ENCODE results near the gene ETV5.

The ETV5 gene

GRCh38 chr3:186109897-186110803 lies 1.3 kb upstream of the ETV5 start:
- no peak for ATAC-seq
- TF ChIP-seq ZFP3 (CRISPR knock-in tag; IDR thresholded peaks at IDR 0.05) = no peak
- TF ChIP-seq RARB (CRISPR knock-in tag; IDR thresholded peaks at IDR 0.05) = no peak
- TF ChIP-seq ZFP30 (CRISPR knock-in tag; IDR thresholded peaks at IDR 0.05) = no peak
- no peak for TF ChIP-seq PPARA (CRISPR knock-in tag; IDR thresholded peaks at IDR 0.05; ENCODE audit: borderline replicate concordance)
- TF ChIP-seq CSRNP3 (CRISPR knock-in tag; IDR thresholded peaks at IDR 0.05) = no peak
- TF ChIP-seq ZC3H10 (CRISPR knock-in tag; IDR thresholded peaks at IDR 0.05) = no peak
- no peak for TF ChIP-seq GLIS3 (CRISPR knock-in tag; IDR thresholded peaks at IDR 0.05)
- TF ChIP-seq, protein P1, sequence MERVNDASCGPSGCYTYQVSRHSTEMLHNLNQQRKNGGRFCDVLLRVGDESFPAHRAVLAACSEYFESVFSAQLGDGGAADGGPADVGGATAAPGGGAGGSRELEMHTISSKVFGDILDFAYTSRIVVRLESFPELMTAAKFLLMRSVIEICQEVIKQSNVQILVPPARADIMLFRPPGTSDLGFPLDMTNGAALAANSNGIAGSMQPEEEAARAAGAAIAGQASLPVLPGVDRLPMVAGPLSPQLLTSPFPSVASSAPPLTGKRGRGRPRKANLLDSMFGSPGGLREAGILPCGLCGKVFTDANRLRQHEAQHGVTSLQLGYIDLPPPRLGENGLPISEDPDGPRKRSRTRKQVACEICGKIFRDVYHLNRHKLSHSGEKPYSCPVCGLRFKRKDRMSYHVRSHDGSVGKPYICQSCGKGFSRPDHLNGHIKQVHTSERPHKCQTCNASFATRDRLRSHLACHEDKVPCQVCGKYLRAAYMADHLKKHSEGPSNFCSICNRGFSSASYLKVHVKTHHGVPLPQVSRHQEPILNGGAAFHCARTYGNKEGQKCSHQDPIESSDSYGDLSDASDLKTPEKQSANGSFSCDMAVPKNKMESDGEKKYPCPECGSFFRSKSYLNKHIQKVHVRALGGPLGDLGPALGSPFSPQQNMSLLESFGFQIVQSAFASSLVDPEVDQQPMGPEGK (CRISPR knock-in tag; IDR thresholded peaks at IDR 0.05; ENCODE audit: borderline replicate concordance) = no peak
- TF ChIP-seq ARNTL (CRISPR knock-in tag; IDR thresholded peaks at IDR 0.05; ENCODE audit: borderline replicate concordance, low read depth) = no peak
- TF ChIP-seq CSDC2 (CRISPR knock-in tag; IDR thresholded peaks at IDR 0.05) = no peak
- no peak for TF ChIP-seq ZNF8 (CRISPR knock-in tag; IDR thresholded peaks at IDR 0.05)

DNA sequence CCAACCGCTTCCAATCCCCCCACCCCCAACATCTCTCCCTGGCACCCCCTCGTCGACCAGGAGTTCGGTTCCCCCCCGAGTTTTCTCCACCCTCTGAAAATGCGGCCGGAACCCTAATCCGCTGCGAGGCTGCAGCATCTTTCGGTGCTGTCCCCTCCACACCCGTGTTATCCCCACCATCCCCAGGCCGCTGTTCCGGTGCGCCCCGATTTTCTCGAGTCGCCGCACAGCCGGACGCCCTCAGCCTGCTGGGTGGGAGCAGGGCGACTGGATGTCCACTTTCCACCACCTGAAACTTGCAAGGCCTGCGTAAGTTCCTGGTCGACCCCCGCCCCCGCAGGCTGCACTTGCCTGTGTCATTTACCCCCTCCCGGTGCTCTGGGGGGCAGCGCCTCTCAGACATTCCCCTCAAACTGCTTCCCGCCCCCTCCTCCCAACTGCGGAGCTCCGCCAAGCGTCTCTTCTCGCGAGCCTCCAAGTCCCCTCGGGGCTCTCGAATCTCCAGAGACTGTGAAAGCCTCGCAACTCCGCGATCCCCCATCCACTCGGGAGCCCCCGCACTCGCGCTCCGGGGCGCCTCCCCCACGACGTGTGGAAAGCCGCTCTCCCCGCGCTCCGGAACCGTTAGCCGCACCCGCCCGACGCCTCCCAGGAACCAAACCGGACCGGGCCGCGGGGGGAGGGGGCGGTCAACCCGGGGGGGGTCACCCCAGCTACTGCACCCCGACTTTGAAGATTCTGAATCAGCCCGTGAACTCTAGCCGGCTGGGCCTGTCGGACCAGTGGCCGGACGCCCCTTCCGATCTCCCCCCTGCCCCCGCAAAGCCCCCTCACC lies 566 bp downstream of the ETV5 start:
- TF ChIP-seq, protein P1 (CRISPR knock-in tag; IDR thresholded peaks at IDR 0.05; ENCODE audit: borderline replicate concordance) = peak; percentile 92
- TF ChIP-seq ZNF70 (CRISPR knock-in tag; IDR thresholded peaks at IDR 0.05) = no peak
- ATAC-seq = peak; percentile 52

- peak; percentile 48 for ATAC-seq
- no peak for TF ChIP-seq BACH2 (CRISPR knock-in tag; IDR thresholded peaks at IDR 0.05; ENCODE audit: borderline replicate concordance)
- TF ChIP-seq, protein P1 (CRISPR knock-in tag; IDR thresholded peaks at IDR 0.05; ENCODE audit: borderline replicate concordance) = peak; percentile 97; the same call in 1 of the 2 replicates
- no peak for TF ChIP-seq ZFP30 (CRISPR knock-in tag; IDR thresholded peaks at IDR 0.05)
Measured at GRCh38 chr3:186107215-186108105, 1.4 kb downstream of the ETV5 start.

GRCh38 chr3:186105543-186105942 lies 3.3 kb downstream of the ETV5 start:
- no peak for ATAC-seq
- TF ChIP-seq CSRNP3 (CRISPR knock-in tag; IDR thresholded peaks at IDR 0.05) = no peak
- TF ChIP-seq, protein P1 (CRISPR knock-in tag; IDR thresholded peaks at IDR 0.05; ENCODE audit: borderline replicate concordance) = no peak
- no peak for TF ChIP-seq ESRRG (CRISPR knock-in tag; IDR thresholded peaks at IDR 0.05)
- no peak for TF ChIP-seq ZFP30 (CRISPR knock-in tag; IDR thresholded peaks at IDR 0.05)
- TF ChIP-seq TOX (CRISPR knock-in tag; IDR thresholded peaks at IDR 0.05; ENCODE audit: borderline replicate concordance) = no peak
- TF ChIP-seq ZNF70 (CRISPR knock-in tag; IDR thresholded peaks at IDR 0.05) = no peak
- no peak for TF ChIP-seq CREB5 (CRISPR knock-in tag; IDR thresholded peaks at IDR 0.05; ENCODE audit: low read depth)
